OCI-LY3 (cell line): Measurements from ENCODE around the gene GPR55.
"Not testable (repeated sequence)": the region's sequence is repeated elsewhere in the genome, so short reads cannot be mapped to it uniquely, and the experiment has no call there.

Source experiments
- H2AFZ ChIP-seq: fragments of 200-600, 300-600 bp; shearing (Covaris generic); 2 replicates; pipeline ENCODE4 v1.6.0; 2014; ENCODE audit warnings: antibody characterized with exemption, low read depth, low read length
- H3K27ac ChIP-seq: fragments of 200-600, 300-600 bp; sonication (generic); 2 replicates; pipeline ENCODE4 v1.5.1; 2014; ENCODE audit warnings: mild to moderate bottlenecking, low read length, moderate library complexity, mixed read lengths
- H3K27me3 ChIP-seq: fragments of 200-600, 300-600 bp; sonication (generic); 2 replicates; pipeline ENCODE4 v1.6.1; 2014; ENCODE audit warnings: low read depth, low read length, mixed read lengths
- H3K36me3 ChIP-seq: fragments of 200-600, 300-600 bp; sonication (generic); replicated peaks from 2 replicates; pipeline ENCODE3; 2014; ENCODE audit warnings: low read depth, low read length, mixed read lengths
- H3K4me1 ChIP-seq: fragments of 300-600, 200-600 bp; sonication (generic); 2 replicates; pipeline ENCODE4 v1.6.1; 2014; ENCODE audit warnings: low read length, mixed read lengths
- H3K4me2 ChIP-seq: fragments of 200-600, 300-600 bp; sonication (generic); 2 replicates; pipeline ENCODE4 v1.6.1; 2014; ENCODE audit warnings: low read length, mixed read lengths
- H3K4me3 ChIP-seq: fragments of 300-600, 200-600 bp; sonication (generic); 2 replicates; pipeline ENCODE4 v1.5.1; 2014; ENCODE audit warnings: antibody characterized with exemption, mild to moderate bottlenecking, low read length, moderate library complexity
- H3K79me2 ChIP-seq: fragments of 300-600, 200-600 bp; shearing (Covaris generic); 2 replicates; pipeline ENCODE4 v1.6.1; 2014; ENCODE audit warnings: mild to moderate bottlenecking, low read length, mixed read lengths
- H3K9ac ChIP-seq: fragments of 300-600, 200-600 bp; shearing (Covaris generic); 2 replicates; pipeline ENCODE4 v1.6.0; 2014; ENCODE audit warnings: mild to moderate bottlenecking, low read length, moderate library complexity
- H3K9me3 ChIP-seq: fragments of 200-600, 300-600 bp; shearing (Covaris generic); 2 replicates; pipeline ENCODE4 v1.6.1; 2014; ENCODE audit warnings: low read length, mixed read lengths; ENCODE audit not compliant: insufficient read depth
- H4K20me1 ChIP-seq: fragments of 200-600, 300-600 bp; sonication (generic); 2 replicates; pipeline ENCODE4 v1.6.1; 2016; ENCODE audit warnings: low read length, mixed read lengths; ENCODE audit not compliant: insufficient read depth
- EZH2phosphoT487 ChIP-seq: fragments of 200-600 bp; shearing (Covaris generic); IDR thresholded peaks from 2 replicates; pipeline ENCODE4 v1.6.1; 2018; ENCODE audit warnings: antibody characterized with exemption, mixed run types, low read depth
- TF ChIP-seq, protein P1 (sequence below): fragments of 200-600, 300-600 bp; sonication (generic); IDR thresholded peaks from 2 replicates; pipeline ENCODE4 v1.5.1; 2014; ENCODE audit warnings: antibody characterized with exemption, low read length, low read depth

GPR55 gene

DNA sequence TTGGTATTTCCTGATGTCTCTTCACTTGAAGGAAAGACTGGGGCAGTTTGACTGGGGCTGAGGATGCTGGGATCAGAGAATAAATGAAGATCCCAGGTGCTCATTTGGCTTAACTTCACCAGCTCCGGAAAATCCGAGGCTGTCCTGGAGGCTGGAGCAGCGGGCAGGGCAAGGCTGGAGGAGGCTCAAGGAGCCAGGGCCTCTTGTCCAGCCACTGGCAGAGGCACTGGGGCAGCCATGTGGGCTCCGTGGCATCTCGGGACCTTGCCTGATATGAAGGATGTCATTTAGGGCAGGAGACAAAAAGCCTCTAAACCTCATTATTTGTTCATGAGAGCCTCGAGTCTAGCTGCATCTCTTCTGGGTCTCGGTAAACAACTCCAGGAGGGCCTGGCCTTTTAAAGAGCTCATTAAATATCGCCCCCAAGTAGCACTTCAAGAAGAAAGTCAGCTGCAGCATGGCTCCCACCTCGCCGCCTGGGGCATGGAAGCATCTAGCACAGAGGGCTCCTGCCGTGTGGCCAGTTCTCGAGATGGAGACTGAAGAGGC lies 13.5 kb upstream of the GPR55 start:
- 0 out of 2 replicates have a peak, but pooled peaks cover 3% of the 10 kb centered on the region for H3K9me3 ChIP-seq
- no peaks in the 10 kb centered on the region for H3K27me3 ChIP-seq
- H3K36me3 ChIP-seq, result no peaks in the 10 kb centered on the region
- no peaks in the 10 kb centered on the region for H4K20me1 ChIP-seq
- no peak overlapping the region for H3K4me3 ChIP-seq
- H3K9ac ChIP-seq, result no peak overlapping the region
- TF ChIP-seq, protein P1, sequence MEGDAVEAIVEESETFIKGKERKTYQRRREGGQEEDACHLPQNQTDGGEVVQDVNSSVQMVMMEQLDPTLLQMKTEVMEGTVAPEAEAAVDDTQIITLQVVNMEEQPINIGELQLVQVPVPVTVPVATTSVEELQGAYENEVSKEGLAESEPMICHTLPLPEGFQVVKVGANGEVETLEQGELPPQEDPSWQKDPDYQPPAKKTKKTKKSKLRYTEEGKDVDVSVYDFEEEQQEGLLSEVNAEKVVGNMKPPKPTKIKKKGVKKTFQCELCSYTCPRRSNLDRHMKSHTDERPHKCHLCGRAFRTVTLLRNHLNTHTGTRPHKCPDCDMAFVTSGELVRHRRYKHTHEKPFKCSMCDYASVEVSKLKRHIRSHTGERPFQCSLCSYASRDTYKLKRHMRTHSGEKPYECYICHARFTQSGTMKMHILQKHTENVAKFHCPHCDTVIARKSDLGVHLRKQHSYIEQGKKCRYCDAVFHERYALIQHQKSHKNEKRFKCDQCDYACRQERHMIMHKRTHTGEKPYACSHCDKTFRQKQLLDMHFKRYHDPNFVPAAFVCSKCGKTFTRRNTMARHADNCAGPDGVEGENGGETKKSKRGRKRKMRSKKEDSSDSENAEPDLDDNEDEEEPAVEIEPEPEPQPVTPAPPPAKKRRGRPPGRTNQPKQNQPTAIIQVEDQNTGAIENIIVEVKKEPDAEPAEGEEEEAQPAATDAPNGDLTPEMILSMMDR, result no peak
- TF ChIP-seq EZH2phosphoT487, result no peak
- H3K4me1 ChIP-seq, result peaks cover 12% of the 10 kb centered on the region
- no peak overlapping the region for H2AFZ ChIP-seq
- H3K27ac ChIP-seq, result no peak overlapping the region
- H3K4me2 ChIP-seq, result no peak overlapping the region
- no peaks in the 10 kb centered on the region for H3K79me2 ChIP-seq

DNA sequence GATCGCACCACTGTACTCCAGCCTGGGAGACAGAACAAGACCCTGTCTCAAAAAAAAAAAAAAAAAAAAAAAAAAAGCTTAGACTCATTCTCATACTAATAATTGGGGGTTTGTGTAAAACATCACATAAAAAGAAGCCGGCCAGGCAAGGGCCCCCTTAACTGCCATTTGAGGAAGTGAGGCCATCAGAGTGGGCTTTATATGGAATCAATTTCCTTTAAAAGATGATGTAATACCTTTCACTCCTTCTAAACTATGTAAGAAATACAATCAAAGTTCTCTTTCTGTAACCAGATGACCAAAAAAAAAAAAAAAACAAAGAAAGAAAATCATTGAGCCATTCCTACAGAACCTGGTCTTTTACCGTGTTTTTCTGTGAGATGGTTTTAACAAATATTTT lies 13.1 kb upstream of the GPR55 start:
- Histone ChIP-seq H3K36me3 (no peaks in the 10 kb centered on the region), H3K27me3 (no peaks in the 10 kb centered on the region), H3K27ac (no peak overlapping the region), H2AFZ (no peak overlapping the region), H3K4me3 (no peak overlapping the region), H3K4me2 (no peak overlapping the region), H4K20me1 (no peaks in the 10 kb centered on the region), H3K9me3 (0 out of 2 replicates have a peak, but pooled peaks cover 3% of the 10 kb centered on the region), H3K4me1 (peaks cover 7% of the 10 kb centered on the region), H3K9ac (no peak overlapping the region), H3K79me2 (no peaks in the 10 kb centered on the region)
- no peak for TF ChIP-seq EZH2phosphoT487
- TF ChIP-seq, protein P1, result no peak

DNA sequence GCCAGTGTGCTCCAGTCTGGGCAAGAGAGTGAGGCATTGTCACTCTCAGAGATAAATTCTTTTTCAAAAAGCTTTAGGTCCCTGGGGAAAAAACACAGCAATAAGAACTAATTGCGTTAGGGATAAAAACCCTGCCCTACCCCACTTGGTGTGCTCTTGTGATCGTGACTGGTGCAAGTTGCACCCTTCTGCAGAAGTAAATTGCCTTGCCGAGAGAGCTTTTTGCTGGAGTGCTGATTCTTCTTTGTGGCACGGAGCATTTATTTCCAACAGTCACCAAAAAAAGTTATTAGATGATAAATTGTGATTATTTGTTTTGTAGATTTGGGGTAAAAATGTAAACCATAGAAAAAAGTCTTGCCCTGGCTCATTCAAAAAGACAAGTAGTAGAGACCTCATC lies 12.3 kb upstream of the GPR55 start:
- H3K9me3 ChIP-seq, result 0 out of 2 replicates have a peak, but pooled peaks cover 3% of the 10 kb centered on the region
- no peak overlapping the region for H3K27ac ChIP-seq
- TF ChIP-seq, protein P1, result no peak
- no peak for TF ChIP-seq EZH2phosphoT487
- H3K4me3 ChIP-seq, result no peak overlapping the region
- no peaks in the 10 kb centered on the region for H3K4me1 ChIP-seq
- no peaks in the 10 kb centered on the region for H4K20me1 ChIP-seq
- H3K27me3 ChIP-seq, result no peaks in the 10 kb centered on the region
- H2AFZ ChIP-seq, result no peak overlapping the region
- H3K4me2 ChIP-seq, result no peak overlapping the region
- no peaks in the 10 kb centered on the region for H3K79me2 ChIP-seq
- no peak overlapping the region for H3K9ac ChIP-seq
- H3K36me3 ChIP-seq, result no peaks in the 10 kb centered on the region

DNA sequence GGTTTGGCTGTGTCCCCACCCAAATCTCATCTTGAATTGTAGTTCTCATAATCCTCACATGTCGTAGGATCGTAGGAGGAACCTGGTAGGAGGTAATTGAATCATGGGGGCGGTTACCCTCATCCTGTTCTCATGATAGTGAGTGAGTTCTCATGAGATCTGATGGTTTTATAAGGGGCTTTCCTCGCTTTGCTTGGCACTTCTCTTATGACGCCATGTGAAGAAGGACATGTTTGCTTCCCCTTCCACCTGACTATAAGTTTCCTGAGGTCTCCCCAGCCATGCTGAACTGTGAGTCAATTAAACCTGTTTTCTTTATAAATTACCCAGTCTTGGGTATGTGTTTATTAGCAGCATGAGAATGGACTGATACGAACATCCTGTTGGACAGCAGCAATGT lies 11.2 kb upstream of the GPR55 start:
- not testable (repeated sequence) for H4K20me1 ChIP-seq, H3K36me3 ChIP-seq, H3K79me2 ChIP-seq, H3K27ac ChIP-seq, H3K9me3 ChIP-seq, H2AFZ ChIP-seq, H3K4me1 ChIP-seq, H3K27me3 ChIP-seq, H3K4me3 ChIP-seq, H3K9ac ChIP-seq, H3K4me2 ChIP-seq

DNA sequence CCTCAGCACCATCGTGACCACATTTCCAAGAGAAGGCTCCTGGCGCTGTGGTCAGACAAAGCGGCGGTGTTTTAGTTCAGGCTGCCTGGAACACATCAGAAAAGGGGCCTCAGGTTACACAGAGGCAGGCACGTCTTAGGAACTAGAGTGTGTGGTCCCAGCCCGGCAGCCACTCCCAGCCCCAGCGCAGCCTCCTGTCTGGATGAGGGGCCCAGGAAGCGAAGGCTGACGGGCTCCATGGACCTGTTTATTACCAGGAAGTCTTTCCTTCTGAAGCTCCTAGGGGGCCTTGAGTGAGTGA lies 10.0 kb upstream of the GPR55 start:
- H3K27me3 ChIP-seq, result no peaks in the 10 kb centered on the region
- no peaks in the 10 kb centered on the region for H3K36me3 ChIP-seq
- TF ChIP-seq, protein P1, result no peak
- TF ChIP-seq EZH2phosphoT487, result no peak
- H3K9me3 ChIP-seq, result 0 out of 2 replicates have a peak, but pooled peaks cover 3% of the 10 kb centered on the region
- H3K79me2 ChIP-seq, result no peaks in the 10 kb centered on the region
- H3K4me1 ChIP-seq, result no peaks in the 10 kb centered on the region
- no peak overlapping the region for H3K4me2 ChIP-seq
- no peak overlapping the region for H3K9ac ChIP-seq
- no peak overlapping the region for H3K27ac ChIP-seq
- H2AFZ ChIP-seq, result no peak overlapping the region
- H3K4me3 ChIP-seq, result no peak overlapping the region
- H4K20me1 ChIP-seq, result no peaks in the 10 kb centered on the region
